HG03064 (cell line): ENCODE results near the gene WNT7A.

ENCODE experiments used
- ATAC-seq: cut with Tn5 transposase; IDR thresholded peaks from one replicate; pipeline ENCODE4 v1.9.1; 2021; ENCODE audit warnings: low read depth; ENCODE audit not compliant: unreplicated experiment

The WNT7A gene

GRCh38 chr3:13885704-13886010 is 5.8 kb upstream of the WNT7A start:
- no peak for ATAC-seq

GRCh38 chr3:13884851-13885703 is 5.2 kb upstream of the WNT7A start:
- no peak for ATAC-seq

DNA sequence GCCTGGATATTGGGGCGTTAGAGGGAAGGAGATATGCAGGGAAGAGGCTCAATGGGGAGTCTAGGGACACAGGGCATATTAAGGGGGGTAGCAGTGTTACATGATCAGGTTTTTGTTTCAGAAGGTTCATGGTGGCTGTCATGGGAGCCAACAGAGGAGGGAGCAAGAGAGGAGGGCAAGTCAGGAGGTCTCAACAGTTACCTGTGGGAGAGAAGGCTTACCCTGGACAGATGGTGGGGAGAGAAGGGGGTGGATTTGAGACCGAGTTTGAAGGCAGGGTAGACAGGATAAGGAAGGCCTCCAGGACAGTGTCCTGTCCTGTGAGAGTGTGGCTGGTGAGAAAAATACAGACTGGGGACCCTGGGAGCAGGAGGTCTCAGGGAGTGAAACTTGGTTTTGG is 3.8 kb upstream of the WNT7A start:
- no peak for ATAC-seq

DNA sequence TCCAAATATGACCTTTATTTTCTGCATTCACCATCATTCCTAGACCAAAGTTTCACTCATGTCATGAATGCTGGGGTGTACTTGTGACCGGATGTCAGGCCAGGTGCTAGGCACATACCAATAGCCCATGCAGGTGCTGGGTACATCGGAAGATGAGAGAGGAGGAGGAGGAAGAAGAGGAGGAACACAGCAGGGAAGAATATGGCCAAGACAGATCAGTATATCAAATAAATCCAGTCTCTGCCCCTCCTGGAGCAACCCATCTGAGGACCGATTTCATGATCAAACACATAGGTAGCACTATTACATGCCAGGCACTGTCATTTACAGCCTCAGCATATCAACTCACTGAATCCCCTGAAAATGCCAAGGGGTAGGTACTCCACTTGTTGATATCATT is 3.0 kb upstream of the WNT7A start:
- no peak for ATAC-seq

GRCh38 chr3:13881536-13882410 is 1.9 kb upstream of the WNT7A start:
- no peak for ATAC-seq

GRCh38 chr3:13880811-13881156 is 913 bp upstream of the WNT7A start:
- ATAC-seq = no peak

DNA sequence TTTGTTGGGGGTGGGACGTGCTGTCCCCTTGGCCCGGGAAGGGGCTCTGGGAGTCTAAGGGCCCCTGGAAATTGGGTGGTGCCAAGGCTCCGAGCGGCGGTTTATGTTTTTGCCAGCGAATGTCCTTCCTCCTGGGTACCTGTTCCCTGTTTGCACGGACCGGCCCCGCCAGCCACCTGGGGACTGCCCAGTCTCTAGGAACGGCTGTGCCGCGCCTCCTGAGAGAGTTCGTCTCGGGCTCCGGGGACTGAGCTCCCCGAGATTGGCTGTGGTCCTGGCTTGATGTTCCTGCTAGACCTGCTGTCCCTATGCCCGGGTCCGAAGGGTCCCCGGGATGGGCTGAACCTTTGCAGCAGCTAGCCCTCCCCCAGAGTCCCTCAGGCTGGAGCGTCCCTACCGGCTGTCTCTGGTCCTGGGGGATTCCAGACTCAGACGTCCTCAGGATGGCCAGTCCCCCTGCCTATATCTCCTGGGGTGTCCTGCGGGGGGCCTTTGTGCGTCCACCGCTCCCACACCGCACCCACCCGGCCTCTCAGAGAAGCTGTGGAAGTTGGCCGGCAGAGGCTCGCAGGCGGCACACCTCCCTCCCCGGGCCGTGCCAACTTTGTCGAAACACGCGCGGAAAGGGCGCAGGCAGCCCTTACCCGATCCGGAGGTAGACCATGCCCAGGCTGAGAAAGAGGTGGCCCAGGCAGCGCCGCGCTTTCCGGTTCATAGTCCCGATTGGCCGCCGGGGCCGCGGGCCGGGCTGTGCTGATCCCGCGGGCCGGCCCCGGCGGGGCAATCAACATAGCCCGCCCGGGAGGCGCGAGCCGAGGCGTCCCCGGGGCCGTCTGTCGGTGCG is 547 bp downstream of the WNT7A start:
- ATAC-seq = no peak

DNA sequence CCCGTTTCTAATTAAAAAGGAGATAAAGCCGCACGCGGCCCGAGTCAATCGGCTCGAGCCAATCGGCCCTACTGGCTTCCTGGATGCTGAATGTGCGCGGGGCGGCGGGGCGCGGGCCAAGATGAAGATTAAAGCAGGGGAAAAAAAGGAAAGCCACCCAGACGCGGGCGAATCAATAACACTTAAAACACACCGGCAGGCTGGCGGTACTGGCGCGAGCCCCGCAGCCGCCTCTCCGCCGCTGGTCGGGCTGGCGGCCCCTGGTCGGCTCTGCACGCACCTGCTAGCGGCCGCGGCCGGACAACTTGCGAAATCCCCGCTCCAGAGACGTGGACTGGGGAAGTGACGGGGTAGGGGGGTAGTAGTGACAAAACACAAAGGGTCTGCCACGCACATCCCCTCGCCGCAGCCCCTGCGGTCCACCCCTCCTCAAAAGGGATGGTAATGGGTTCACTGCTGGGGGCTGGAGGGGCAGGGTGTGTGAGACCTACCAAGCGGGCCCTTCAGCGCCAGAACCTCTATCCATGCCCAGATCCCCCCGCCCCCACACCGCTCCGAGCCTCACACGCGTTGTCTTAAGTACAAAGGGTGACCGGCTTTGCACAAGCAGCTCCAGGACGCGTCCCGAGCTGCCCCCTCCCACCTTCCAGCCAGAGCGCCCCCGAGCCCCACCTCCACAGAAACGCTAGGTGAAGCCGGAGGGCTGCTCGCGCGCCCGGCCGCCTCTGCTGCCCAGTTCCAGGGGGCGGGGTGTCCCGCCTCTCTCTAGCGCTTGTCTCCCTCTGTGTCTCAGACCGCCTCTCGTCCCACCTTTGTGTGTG is 1.4 kb downstream of the WNT7A start:
- no peak for ATAC-seq

DNA sequence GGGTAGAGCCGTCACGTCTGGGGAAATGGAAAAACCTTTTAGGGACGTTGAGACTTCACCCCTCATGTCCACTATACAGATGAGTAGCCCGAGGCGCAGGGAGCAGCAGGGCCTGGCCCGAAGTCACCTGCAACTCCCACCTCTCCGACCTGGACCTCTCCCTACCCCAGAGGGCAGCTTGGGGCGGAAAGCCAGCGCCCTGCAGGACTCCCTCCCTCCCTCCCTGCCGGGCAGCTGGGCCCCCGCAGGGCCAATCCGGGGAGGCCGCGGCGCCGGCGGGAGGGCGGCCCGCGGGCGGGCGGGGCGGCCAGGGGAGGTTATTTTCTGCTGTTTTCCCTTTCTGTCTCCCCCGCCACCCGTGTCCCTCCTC is 2.0 kb downstream of the WNT7A start:
- ATAC-seq = no peak

GRCh38 chr3:13876451-13877100 is 3.3 kb downstream of the WNT7A start:
- ATAC-seq = no peak

DNA sequence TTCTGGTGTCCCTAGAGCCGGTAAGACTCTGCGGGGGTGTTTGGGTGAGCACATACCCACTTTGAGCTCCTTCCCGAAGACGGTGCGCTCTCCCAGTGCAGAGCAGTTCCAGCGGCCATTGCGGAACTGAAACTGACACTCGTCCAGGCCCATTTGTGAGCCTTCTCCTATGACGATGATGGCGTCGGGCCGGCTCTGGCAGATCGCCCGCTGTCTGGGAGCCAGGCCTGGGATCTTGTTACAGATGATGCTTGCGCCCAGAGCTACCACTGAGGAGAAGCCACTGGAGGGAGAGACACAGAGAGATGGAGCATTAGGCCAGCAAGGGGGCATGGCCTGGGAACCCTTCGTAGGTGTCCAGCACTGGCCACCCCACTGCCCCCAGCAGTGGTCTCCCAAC is 5.0 kb downstream of the WNT7A start:
- no peak for ATAC-seq

GRCh38 chr3:13873818-13874217 is 6.1 kb downstream of the WNT7A start:
- no peak for ATAC-seq

DNA sequence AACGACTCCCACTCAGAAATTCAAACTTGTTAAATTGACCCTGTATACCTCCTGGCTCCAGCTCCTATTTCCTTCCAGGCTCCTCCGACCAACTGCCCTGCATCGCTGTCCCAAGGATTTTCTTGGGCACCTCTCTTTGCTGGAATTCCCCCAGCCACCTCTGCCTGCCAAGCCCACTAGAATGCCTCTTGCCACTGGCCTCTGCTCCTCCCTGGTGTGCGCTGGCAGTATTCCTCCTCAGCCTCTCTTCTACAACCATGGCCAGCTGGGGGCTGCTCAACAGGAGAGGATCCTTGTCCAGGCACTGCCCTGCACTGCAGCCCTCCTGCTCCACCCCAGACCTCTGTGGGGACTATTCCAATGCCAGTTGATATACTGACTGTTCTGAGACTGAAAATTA is 7.4 kb downstream of the WNT7A start:
- ATAC-seq = no peak

GRCh38 chr3:13871791-13872190 is 8.1 kb downstream of the WNT7A start:
- no peak for ATAC-seq

- ATAC-seq = no peak
Observed at GRCh38 chr3:13870902-13871301, 9.0 kb downstream of the WNT7A start.

DNA sequence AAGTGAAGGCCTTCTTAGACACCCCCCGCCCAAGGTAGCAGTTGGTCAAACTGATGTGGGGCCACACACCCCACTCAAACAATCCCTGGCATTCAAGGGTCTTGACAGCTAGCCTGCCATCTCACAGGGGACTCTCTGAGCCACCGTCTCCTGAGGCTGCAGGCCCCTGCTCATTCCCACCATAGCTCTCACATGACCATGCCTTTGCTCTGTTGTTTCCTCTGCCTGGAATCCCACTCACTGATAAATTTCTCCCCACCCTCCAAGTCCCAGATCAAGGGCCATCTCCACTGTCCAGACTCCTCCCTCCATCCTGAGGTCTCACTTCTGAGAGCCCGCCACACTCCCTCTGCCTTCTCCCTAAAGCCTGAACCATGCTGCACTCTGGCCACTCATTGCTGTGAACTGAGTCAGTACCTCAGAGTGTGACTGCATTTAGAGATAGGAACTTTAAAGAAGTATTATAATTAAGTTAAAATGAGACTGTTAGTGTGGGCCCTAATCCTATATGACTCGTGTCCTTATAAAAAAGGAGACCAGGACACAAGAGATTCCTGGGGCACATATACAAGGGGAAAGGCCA is 10.0 kb downstream of the WNT7A start:
- no peak for ATAC-seq

DNA sequence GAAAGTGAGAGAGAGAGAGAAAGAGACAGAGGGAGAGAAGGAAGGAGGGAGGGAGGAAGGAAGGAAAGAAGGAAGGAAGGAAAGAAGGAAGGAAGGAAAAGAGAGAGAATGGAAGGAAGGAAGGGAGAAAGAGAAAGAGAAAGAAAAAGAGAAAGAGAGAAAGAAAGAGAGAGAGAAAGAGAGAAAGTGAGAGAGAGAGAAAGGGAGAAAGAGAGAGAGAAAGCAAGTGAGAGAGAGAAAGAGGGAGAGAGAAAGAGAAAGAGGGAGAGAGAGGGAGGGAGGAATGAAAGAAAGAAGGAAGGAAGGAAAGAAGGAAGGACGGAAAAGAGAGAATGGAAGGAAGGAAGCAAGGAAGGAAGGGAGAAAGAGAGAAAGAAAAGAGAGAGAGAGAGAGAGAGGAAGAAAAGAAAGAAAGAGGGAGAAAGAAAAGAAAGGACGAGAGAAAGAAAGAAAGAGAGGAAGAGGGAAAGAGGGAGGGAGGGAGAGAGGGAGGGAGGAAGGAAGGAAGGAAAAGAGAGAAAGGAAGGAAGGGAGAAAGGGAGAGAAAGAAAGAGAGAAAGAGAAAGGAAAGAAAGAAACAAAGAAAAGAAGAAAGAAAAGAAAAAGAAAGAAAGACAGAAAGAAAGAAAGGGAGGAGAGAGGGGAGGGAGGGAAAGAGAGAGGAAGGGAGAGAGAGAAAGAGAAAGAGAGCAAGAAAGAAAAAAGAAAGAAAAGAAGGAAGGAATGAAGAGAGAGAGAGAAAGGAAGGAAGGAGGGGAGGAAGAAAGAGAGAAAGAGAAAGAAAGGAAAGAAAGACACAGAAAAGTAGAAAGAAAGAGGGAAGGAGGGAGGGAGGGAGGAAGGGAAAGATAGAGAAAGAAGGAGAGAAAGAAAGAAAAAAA is 10.8 kb downstream of the WNT7A start:
- ATAC-seq = no peak

GRCh38 chr3:13867732-13868131 is 12.1 kb downstream of the WNT7A start:
- no peak for ATAC-seq
